Progenitor cell of endocrine pancreas (in vitro differentiated cells): ENCODE data around the gene FGFBP1. TPM values are rescaled to one million over a fixed set of nuclear protein-coding genes. Genes with fewer than 3 reads are reported as not detected.

Experiments
- DNase-seq: peaks from one replicate; pipeline ENCODE4 v3.0.0; 2021; ENCODE audit warnings: low spot score; ENCODE audit not compliant: unreplicated experiment
- H3K27ac Mint-ChIP-seq: 2 replicates; pipeline ENCODE4 v1.8.0; 2021; ENCODE audit warnings: mild to moderate bottlenecking, moderate library complexity, mixed read lengths
- H3K27me3 Mint-ChIP-seq: 2 replicates; pipeline ENCODE4 v1.8.0; 2021; ENCODE audit warnings: mixed read lengths
- H3K36me3 Mint-ChIP-seq: 2 replicates; pipeline ENCODE4 v1.8.0; 2022; ENCODE audit warnings: mixed read lengths; ENCODE audit not compliant: insufficient read depth
- H3K4me1 Mint-ChIP-seq: 2 replicates; pipeline ENCODE4 v1.8.0; 2021; ENCODE audit warnings: low read depth, mixed read lengths
- H3K4me3 Mint-ChIP-seq: 2 replicates; pipeline ENCODE4 v1.8.0; 2021; ENCODE audit warnings: low read depth, mild to moderate bottlenecking, moderate library complexity, mixed read lengths
- H3K9me3 Mint-ChIP-seq: 2 replicates; pipeline ENCODE4 v1.8.0; 2021; ENCODE audit warnings: low read depth, mixed read lengths
- total RNA-seq: library from RNA; stranded (reverse); gene quantifications from 2 replicates; pipeline ENCODE4 v1.2.1, GENCODE V29; 2021
- TF ChIP-seq, protein P1 (sequence below): fragments of 200-600 bp; sonication (generic); IDR thresholded peaks from one replicate; pipeline ENCODE4 v1.5.0; 2021; ENCODE audit warnings: antibody characterized with exemption, mild to moderate bottlenecking; ENCODE audit not compliant: unreplicated experiment

The FGFBP1 gene
- total RNA-seq, 1 donor from 2014 or later = not detected

DNA sequence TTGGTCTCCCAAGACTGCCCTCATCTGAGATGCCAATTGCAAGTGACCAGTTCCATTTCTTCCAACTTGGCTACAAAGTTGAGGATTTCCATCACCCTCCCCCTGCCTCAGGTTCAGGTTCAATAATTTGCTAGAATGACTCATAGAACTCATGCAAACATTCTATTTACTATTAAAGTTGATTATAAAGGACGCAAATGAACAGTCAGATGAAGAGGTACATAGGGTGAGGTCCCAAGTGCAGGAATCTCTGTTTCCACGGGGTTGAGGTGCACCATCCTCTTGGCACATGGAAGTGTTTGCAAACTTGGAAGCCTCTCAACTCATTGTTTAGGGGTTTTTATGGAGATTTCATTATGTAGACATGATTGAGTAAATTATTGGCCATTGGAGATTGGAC, 41.0 kb downstream of the FGFBP1 start:
- Mint-ChIP-seq H3K27me3 (peaks cover 16% of the 10 kb centered on the region), H3K9me3 (no peaks in the 10 kb centered on the region), H3K27ac (no peak overlapping the region), H3K36me3 (no peaks in the 10 kb centered on the region), H3K4me3 (no peak overlapping the region), H3K4me1 (no peaks in the 10 kb centered on the region)
- no peak for DNase-seq
- TF ChIP-seq, protein P1, sequence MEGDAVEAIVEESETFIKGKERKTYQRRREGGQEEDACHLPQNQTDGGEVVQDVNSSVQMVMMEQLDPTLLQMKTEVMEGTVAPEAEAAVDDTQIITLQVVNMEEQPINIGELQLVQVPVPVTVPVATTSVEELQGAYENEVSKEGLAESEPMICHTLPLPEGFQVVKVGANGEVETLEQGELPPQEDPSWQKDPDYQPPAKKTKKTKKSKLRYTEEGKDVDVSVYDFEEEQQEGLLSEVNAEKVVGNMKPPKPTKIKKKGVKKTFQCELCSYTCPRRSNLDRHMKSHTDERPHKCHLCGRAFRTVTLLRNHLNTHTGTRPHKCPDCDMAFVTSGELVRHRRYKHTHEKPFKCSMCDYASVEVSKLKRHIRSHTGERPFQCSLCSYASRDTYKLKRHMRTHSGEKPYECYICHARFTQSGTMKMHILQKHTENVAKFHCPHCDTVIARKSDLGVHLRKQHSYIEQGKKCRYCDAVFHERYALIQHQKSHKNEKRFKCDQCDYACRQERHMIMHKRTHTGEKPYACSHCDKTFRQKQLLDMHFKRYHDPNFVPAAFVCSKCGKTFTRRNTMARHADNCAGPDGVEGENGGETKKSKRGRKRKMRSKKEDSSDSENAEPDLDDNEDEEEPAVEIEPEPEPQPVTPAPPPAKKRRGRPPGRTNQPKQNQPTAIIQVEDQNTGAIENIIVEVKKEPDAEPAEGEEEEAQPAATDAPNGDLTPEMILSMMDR = no peak

GRCh38 chr4:15894921-15895916, 43.3 kb downstream of the FGFBP1 start:
- Mint-ChIP-seq H3K27ac (no peak overlapping the region), H3K9me3 (no peaks in the 10 kb centered on the region), H3K36me3 (no peaks in the 10 kb centered on the region), H3K4me1 (no peaks in the 10 kb centered on the region), H3K4me3 (no peak overlapping the region), H3K27me3 (peaks cover 11% of the 10 kb centered on the region)
- no peak for DNase-seq
- TF ChIP-seq, protein P1 = no peak

DNA sequence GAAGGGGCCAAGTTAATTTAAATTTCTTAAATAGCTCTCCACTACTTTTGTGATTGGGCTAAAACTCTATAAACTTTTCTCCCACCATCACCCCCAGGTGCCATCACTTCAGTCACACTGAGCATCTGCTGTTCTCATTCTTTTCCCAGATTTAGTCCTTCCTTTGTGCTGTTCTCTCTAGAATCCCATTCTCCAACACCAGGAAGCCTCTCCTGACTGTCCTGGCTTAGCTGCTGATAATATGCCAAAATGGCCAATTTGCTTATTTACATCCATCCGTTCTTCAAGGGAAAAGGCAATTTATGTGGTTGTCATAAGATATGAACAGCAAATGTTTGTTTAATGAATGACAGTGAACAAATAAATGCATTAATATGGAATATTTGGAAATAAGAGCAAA, 44.1 kb downstream of the FGFBP1 start:
- Mint-ChIP-seq H3K27ac (no peak overlapping the region), H3K4me3 (no peak overlapping the region)

DNA sequence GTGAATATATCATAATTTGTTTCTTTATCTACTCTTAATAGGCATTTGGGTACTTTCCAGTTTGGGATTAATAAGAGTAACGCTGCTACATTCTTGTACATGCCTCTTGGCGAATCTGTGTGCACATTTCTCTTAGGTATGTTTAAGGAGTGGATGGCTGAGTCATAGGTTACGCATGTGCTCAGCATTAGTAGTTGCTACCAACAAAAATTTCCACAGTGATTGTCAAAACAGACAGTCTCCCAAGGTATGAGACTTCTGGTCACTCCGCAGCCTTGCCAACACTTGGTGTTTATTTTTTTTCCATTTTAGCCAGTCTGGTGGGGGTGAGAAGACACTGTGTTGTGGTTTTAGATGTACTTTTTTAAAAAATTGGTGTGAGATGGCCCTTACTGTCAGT, 44.6 kb downstream of the FGFBP1 start:
- Mint-ChIP-seq H3K27ac (no peak overlapping the region), H3K4me1 (no peaks in the 10 kb centered on the region), H3K27me3 (peaks cover 8% of the 10 kb centered on the region), H3K4me3 (no peak overlapping the region), H3K9me3 (no peaks in the 10 kb centered on the region), H3K36me3 (no peaks in the 10 kb centered on the region)
- TF ChIP-seq, protein P1 = no peak
- no peak for DNase-seq

More for the DNA sequence above, 44.1 kb downstream of the FGFBP1 start:
- Mint-ChIP-seq H3K27me3 (peaks cover 8% of the 10 kb centered on the region), H3K36me3 (no peaks in the 10 kb centered on the region), H3K9me3 (no peaks in the 10 kb centered on the region), H3K4me1 (no peaks in the 10 kb centered on the region)
- TF ChIP-seq, protein P1 = no peak
- DNase-seq = no peak

- no peaks in the 10 kb centered on the region for H3K4me1 Mint-ChIP-seq
- peaks cover 3% of the 10 kb centered on the region for H3K27me3 Mint-ChIP-seq
- H3K27ac Mint-ChIP-seq = no peak overlapping the region
- TF ChIP-seq, protein P1 = no peak
- H3K4me3 Mint-ChIP-seq = no peak overlapping the region
- H3K36me3 Mint-ChIP-seq = no peaks in the 10 kb centered on the region
- H3K9me3 Mint-ChIP-seq = no peaks in the 10 kb centered on the region
- no peak for DNase-seq
Observed at GRCh38 chr4:15891312-15891711, 47.2 kb downstream of the FGFBP1 start.
